Skeletal muscle cell (primary cell): ENCODE measurements around the gene TSPAN18.

Experiments used
- DNase-seq: peaks from one replicate; pipeline ENCODE4 v3.0.0-alpha.2; 2010; ENCODE audit warnings: low read depth
- H3K4me3 ChIP-seq: 2 replicates; pipeline ENCODE4 v1.5.1; 2011; ENCODE audit warnings: low read depth, mild to moderate bottlenecking, control low read depth, low read length, moderate library complexity

The TSPAN18 gene, protein sequence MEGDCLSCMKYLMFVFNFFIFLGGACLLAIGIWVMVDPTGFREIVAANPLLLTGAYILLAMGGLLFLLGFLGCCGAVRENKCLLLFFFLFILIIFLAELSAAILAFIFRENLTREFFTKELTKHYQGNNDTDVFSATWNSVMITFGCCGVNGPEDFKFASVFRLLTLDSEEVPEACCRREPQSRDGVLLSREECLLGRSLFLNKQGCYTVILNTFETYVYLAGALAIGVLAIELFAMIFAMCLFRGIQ

DNA sequence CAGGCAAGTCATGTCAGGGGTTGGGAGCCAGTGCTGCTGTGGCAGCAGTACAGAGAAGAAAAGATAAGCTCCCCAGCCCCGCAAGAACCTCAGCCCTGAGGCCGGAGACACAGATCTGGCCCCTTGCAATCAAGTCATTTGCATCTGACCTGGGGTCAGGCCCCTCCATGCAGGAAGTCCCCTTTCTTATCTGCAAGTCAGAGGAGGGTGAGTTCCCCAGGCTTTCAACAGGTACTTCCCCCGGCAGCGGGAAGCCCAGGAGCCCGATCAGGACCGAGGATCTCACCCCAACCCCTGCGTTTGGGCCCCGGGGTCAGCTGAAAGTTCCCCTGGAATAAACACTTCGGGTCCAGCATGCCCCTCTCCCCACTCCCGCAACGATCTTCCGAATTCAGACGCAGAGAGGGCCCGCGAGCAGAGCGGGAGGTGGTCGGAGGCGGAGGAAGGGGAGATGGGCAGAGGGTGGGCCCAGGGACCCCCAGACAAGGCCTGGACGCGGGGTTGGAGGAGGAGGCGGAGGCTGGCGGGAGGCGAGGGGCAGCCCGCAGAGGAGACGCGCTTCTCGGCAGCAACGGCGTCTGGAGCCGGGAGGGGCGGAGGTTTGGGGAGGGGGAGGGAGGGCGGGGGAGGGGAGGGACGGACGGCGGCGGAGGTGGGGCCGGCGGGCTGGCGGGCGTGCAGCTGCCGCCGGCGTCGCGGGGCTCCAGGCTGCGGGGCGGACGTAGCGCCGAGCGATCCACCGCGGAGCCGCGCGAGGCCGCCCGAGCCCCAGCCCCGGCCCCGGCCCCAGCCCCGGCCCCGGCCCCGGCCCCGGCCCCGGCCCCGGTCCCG, at the start of gene TSPAN18:
Gene TSPAN18, plus strand, starts transcription at position 680 of the 831 bp plus-strand sequence. CDS start 179,455 bp downstream, outside the sequence.
- DNase-seq, result no peak
- peak within 1 kb of the TSS; percentile 38 for H3K4me3 ChIP-seq

DNA sequence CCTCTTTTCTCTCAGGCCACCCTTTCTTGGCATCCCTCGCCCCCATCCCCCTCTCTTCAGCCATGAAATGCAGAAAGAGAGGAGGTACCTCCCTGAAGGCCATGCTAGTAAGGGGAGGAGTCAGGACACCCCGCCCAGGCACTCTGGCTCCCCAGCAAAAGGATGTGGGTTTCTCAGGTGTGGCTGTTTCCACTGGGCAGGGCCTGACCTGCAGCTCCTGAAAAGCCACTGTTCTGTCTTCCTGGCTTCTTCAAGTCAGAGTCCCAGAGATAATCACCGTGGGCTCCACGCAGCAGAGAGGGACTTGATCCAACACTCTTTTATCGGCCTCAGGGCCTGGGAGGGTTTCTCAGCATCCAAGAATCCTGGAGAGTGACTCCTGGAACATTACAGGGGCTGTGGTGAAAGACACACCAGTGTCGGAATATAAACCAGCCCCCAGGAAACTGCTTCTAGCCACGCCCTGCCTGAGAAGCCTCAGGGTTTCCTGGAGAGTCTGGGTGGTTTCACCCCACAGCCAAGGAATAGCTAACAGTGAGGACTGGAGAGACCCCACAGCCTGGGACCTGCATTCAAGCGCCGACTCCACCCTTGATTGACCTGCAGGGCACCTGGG, 45.7 kb upstream of the TSPAN18 start:
- no peak overlapping the region for H3K4me3 ChIP-seq

GRCh38 chr11:44681698-44682097, 45.1 kb upstream of the TSPAN18 start:
- H3K4me3 ChIP-seq, result no peak overlapping the region
- no peak for DNase-seq

More for the DNA sequence above, 45.7 kb upstream of the TSPAN18 start:
- no peak for DNase-seq

GRCh38 chr11:44684859-44685281, 41.9 kb upstream of the TSPAN18 start:
- DNase-seq, result no peak
- no peak overlapping the region for H3K4me3 ChIP-seq

- no peak overlapping the region for H3K4me3 ChIP-seq
- no peak for DNase-seq
Observed at GRCh38 chr11:44687388-44687787, 39.4 kb upstream of the TSPAN18 start.

DNA sequence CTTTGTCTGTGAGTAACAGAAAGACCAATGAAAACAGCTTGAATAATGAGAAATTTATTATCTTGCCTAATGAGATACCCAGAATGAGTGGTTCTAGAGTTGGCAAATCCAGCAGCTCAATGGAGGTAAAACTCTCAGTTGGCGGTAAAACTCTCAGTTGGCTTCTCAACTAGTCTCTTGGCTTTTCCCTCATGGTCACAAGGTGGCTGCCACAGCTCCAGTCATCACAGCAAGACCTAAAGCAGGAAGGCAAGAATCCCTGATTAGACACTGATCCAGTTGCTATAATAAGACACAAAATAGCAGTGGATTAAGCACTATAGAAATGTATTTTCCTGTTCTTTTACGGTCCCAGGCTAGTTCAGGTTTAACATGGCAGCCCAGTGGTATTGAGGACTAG, 37.5 kb upstream of the TSPAN18 start:
- H3K4me3 ChIP-seq, result no peak overlapping the region
- no peak for DNase-seq

- DNase-seq, result no peak
- H3K4me3 ChIP-seq, result no peak overlapping the region
Observed at GRCh38 chr11:44690651-44691050, 36.1 kb upstream of the TSPAN18 start.

GRCh38 chr11:44692460-44692859, 34.3 kb upstream of the TSPAN18 start:
- no peak for DNase-seq
- no peak overlapping the region for H3K4me3 ChIP-seq

GRCh38 chr11:44693654-44694119, 33.1 kb upstream of the TSPAN18 start:
- H3K4me3 ChIP-seq, result no peak overlapping the region
- DNase-seq, result no peak

DNA sequence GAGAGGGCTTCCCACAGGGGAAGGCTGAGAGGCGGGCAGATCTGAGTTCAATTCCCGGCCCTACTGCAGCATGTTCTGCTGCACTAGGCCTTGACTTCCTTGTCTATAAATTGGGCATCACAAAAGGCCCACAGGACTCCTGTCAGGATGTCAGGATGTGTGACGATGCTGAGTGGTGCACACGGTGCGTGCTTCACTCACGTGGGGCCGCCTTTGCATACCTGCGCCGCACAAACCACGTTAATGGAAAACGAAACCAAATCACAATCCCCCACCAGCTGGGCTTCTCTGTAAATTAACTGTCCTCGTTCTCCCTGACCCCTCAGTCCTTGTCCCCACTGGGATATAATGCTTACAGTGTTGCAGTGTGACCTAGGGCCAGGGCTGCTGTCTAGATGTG, 32.3 kb upstream of the TSPAN18 start:
- no peak overlapping the region for H3K4me3 ChIP-seq
- DNase-seq, result no peak

- H3K4me3 ChIP-seq, result no peak overlapping the region
Observed at GRCh38 chr11:44695169-44695833, 31.5 kb upstream of the TSPAN18 start.

DNA sequence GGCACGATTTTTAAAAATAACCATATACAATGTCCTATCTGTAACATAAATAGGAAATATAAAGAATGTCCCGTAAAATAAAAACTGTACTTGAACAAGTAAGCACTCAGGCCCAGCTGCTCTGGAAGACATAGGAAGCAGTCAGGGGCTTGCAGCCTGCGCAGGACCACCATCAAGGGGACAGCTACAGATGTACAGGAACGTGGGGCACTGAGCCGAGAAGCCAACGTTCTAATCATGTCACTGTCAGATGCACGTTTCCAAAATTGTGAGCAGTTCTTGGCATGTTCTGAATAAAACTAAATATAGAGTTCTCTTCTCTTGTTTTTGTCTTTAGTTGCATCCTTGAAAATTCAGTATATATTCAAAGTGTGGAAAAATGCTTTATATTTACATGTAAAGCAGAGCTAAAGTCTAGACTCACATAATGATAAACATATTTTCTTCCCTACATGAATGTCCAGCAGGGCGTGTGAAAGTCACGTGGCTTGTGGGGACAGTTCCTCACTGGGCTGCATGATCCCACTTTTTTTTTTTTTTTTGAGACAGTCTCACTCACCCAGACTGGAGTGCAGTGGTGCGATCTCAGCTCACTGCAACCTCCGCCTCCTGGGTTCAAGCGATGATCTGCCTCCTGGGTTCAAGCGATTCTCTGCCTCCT, 28.4 kb upstream of the TSPAN18 start:
- DNase-seq, result no peak
- H3K4me3 ChIP-seq, result no peak overlapping the region

More at GRCh38 chr11:44695169-44695833, 31.5 kb upstream of the TSPAN18 start:
- no peak for DNase-seq

- H3K4me3 ChIP-seq, result no peak overlapping the region
- DNase-seq, result no peak
Observed at GRCh38 chr11:44699497-44700408, 27.0 kb upstream of the TSPAN18 start.

DNA sequence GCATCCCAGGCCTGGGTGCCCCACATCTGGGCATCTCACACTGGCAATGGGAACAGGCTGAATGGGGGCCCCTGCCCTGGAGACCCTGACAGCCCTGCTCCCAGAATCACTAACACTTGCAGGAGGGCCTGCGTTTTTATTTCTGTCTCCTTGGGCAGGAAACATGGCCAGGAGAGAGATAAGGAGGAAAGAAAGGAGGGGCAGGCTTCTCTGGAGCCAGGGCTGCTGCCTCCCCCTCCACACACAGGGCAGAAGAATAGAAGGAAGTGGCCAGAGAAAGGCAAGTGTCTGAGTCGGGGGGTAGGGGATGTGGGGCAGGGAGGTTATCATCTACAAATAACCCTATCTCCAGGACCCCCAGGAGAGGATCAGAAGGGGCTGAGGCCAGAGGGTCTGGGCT, 25.5 kb upstream of the TSPAN18 start:
- DNase-seq, result no peak
- H3K4me3 ChIP-seq, result no peak overlapping the region

DNA sequence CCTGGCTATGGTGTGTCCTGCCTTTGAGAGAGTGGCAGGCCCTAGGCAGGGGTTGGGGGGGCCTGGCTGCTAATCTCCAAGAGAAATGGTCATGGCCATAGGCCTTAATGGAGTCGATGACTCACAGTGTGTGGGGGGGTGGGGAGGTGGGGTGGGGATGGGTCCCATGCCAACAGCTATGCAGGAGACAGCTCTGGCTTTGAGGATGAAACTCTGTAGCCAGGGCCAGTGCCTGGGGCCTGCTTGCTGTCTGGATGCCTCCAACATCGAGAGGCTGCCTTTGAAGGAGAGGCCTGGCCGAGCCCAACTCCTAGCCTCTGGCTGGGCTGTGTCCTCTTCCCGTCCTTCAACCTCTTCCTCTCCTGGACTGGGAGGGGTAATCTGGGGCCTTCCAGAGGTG, 23.9 kb upstream of the TSPAN18 start:
- no peak overlapping the region for H3K4me3 ChIP-seq
- no peak for DNase-seq

GRCh38 chr11:44707094-44707493, 19.7 kb upstream of the TSPAN18 start:
- no peak overlapping the region for H3K4me3 ChIP-seq
- DNase-seq, result no peak

DNA sequence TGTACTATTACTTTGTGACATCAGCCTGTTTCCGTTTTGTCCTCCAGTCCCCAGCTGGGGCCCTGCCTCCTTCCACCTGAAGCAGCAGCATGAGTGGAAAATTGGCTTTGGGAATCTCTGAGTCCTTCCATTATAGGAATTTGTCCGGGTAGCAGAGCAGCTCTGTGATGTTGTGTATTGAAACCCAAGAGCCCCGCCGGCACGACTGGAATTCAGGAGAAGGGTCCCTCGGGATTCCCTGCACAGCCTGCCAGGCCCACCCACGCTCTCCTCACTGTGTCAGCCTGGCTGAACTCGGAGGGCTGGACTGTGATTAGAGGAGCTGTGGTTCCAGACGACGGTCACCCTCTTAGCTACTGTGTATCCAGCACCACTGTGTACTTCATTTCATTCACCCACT, 18.8 kb upstream of the TSPAN18 start:
- DNase-seq, result no peak
- H3K4me3 ChIP-seq, result no peak overlapping the region

GRCh38 chr11:44708523-44709280, 18.1 kb upstream of the TSPAN18 start:
- H3K4me3 ChIP-seq, result no peak overlapping the region
- DNase-seq, result no peak
